HepG2 (cell line): ENCODE results near the gene CALML6. TPM values are rescaled to one million over a fixed set of nuclear protein-coding genes. Genes with fewer than 3 reads are reported as not detected.
A peak's percentile ranks its signal among the peaks of the same experiment; 100 is the strongest.

Experiments
- ATAC-seq: fragments of 200-7000 bp; cut with Tn5 transposase; 3 replicates; pipeline ENCODE4 v1.9.1; 2020; ENCODE audit warnings: mild to moderate bottlenecking, moderate library complexity
- BruUV-seq: library from RNA; stranded (reverse); fragments of 400-500 nt; replicated peaks from 2 replicates; lab custom pipeline; 2021; lab: Mats Ljungman, UMichigan
- CTCF ChIA-PET: fragments of 300-600 bp; formaldehyde crosslinking; extraction: SDS; loops from one replicate; lab custom pipeline; 2021; ENCODE audit warnings: low total read pairs, inconsistent platforms, low intra/inter-chr PET ratio; lab: Yijun Ruan, JAX
- POLR2A ChIA-PET: fragments of 350-600 bp; sonication (Branson Sonifier 250); formaldehyde crosslinking; loops from one replicate; lab custom pipeline; 2020; ENCODE audit warnings: antibody characterized with exemption, inconsistent platforms; lab: Yijun Ruan, JAX
- DNase-seq: peaks from one replicate; pipeline ENCODE4 v3.0.0-alpha.2; 2015; ENCODE audit warnings: low spot score
- FAIRE-seq: peaks from 3 replicates; lab custom pipeline; 2011; peaks lifted over from hg19 to GRCh38; lab: Jason Lieb, UNC
- H2AFZ ChIP-seq: one replicate; pipeline ENCODE4 v1.6.1; 2011; ENCODE audit warnings: low read length, inconsistent platforms
- H3K27ac ChIP-seq: fragments of 300-600 bp; 3 replicates; pipeline ENCODE4 v1.8.0; 2011; ENCODE audit warnings: mixed run types, mild to moderate bottlenecking, mixed read lengths, low read length, inconsistent platforms; ENCODE audit not compliant: insufficient read depth; ENCODE audit errors: extremely low read length
- H3K27me3 ChIP-seq, 2 experiments: fragments of 200-600 bp in 1 of 2; 2 replicates in 1 of 2; 3 replicates in 1 of 2; pipeline versions ENCODE4 v1.6.0 to v1.8.0; 2011; ENCODE audit warnings: low read length in 2 of 2, mild to moderate bottlenecking in 2 of 2, moderate library complexity in 2 of 2, inconsistent platforms in 1 of 2; ENCODE audit not compliant: insufficient read depth in 2 of 2, control insufficient read depth in 1 of 2
- H3K36me3 ChIP-seq, 2 experiments: fragments of 200-600 bp in 1 of 2; replicated peaks in 1 of 2; 2 replicates in 1 of 2; 3 replicates in 1 of 2; pipeline versions ENCODE4 v1.5.1 to v1.8.0; 2011; ENCODE audit warnings: low read length in 2 of 2, inconsistent platforms in 1 of 2; ENCODE audit not compliant: insufficient read depth in 2 of 2, control insufficient read depth in 1 of 2
- H3K4me1 ChIP-seq: 2 replicates; pipeline ENCODE4 v1.5.1; 2012; ENCODE audit warnings: low read length, inconsistent platforms; ENCODE audit not compliant: insufficient read depth
- H3K4me2 ChIP-seq: 2 replicates; pipeline ENCODE4 v1.6.0; 2011; ENCODE audit warnings: low read depth, low read length, inconsistent platforms
- H3K4me3 ChIP-seq, 3 experiments: fragments of 200-600 bp in 1 of 3; sonication (generic), shearing (Covaris generic) in 1 of 3; replicated peaks in 1 of 3; 2 replicates each; pipeline ENCODE4 v1.5.1; 2011 to 2016; ENCODE audit warnings: low read length in 3 of 3, inconsistent platforms in 2 of 3, low read depth in 2 of 3, mild to moderate bottlenecking in 2 of 3, control low read depth in 1 of 3, mixed read lengths in 1 of 3; ENCODE audit not compliant: insufficient read depth in 1 of 3
- H3K79me2 ChIP-seq: one replicate; pipeline ENCODE4 v1.6.1; 2011; ENCODE audit warnings: low read length, inconsistent platforms; ENCODE audit not compliant: insufficient read depth
- H3K9ac ChIP-seq: 2 replicates; pipeline ENCODE4 v1.6.0; 2011; ENCODE audit warnings: mild to moderate bottlenecking, low read depth, low read length, inconsistent platforms; ENCODE audit not compliant: insufficient read depth
- H3K9me3 ChIP-seq: 2 replicates; pipeline ENCODE4 v1.5.1; 2012; ENCODE audit warnings: mild to moderate bottlenecking, low read length
- H4K20me1 ChIP-seq: 2 replicates; pipeline ENCODE4 v1.6.0; 2011; ENCODE audit warnings: inconsistent platforms, mild to moderate bottlenecking, low read length, moderate library complexity; ENCODE audit not compliant: insufficient read depth
- AGO1 ChIP-seq: fragments of 200-400 bp; formaldehyde crosslinking; IDR thresholded peaks from 2 replicates; pipeline ENCODE4 v1.6.1; 2017; ENCODE audit warnings: mild to moderate bottlenecking, low read depth, low read length, moderate library complexity; ENCODE audit not compliant: poor library complexity, severe bottlenecking
- HES4 ChIP-seq: sonication (generic); formaldehyde crosslinking; IDR thresholded peaks from 2 replicates; pipeline ENCODE4 v1.9.0; 2021; ENCODE audit warnings: mild to moderate bottlenecking, missing genetic modification reagents, borderline replicate concordance
- HNRNPK ChIP-seq: fragments of 200-400 bp; formaldehyde crosslinking; IDR thresholded peaks from 2 replicates; pipeline ENCODE4 v1.6.1; 2018; ENCODE audit warnings: low read length, low read depth, moderate library complexity, mild to moderate bottlenecking; ENCODE audit not compliant: poor library complexity, severe bottlenecking
- KLF13 ChIP-seq: sonication (generic); formaldehyde crosslinking; IDR thresholded peaks from 2 replicates; pipeline ENCODE4 v1.4.0; 2020; ENCODE audit warnings: mild to moderate bottlenecking, missing genetic modification reagents
- RXRB ChIP-seq: IDR thresholded peaks from 2 replicates; pipeline ENCODE4 v1.6.1; 2016; ENCODE audit warnings: borderline replicate concordance, missing genetic modification reagents, missing compliant biosample characterization
- ZMYM2 ChIP-seq: sonication (generic); formaldehyde crosslinking; IDR thresholded peaks from 2 replicates; pipeline ENCODE4 v1.8.0; 2022; ENCODE audit warnings: mild to moderate bottlenecking, missing genetic modification reagents
- ZNF350 ChIP-seq: sonication (generic); formaldehyde crosslinking; IDR thresholded peaks from 2 replicates; pipeline ENCODE4 v1.4.0; 2020; ENCODE audit warnings: mild to moderate bottlenecking, low read depth, missing genetic modification reagents, borderline replicate concordance
- ZNF747 ChIP-seq: sonication (generic); formaldehyde crosslinking; IDR thresholded peaks from 2 replicates; pipeline ENCODE4 v1.8.1; 2023; ENCODE audit warnings: missing genetic modification reagents, mild to moderate bottlenecking, borderline replicate concordance
- WGBS: methylation state at CpG from one replicate; pipeline ENCODE4 v1.1.6; 2017; ENCODE audit warnings: low lambda C conversion rate; 5-methylcytosine and 5-hydroxymethylcytosine counted together
- in situ Hi-C: cut with HindIII; loops from 2 replicates; pipeline ENCODE4 v1.10.0; 2017; ENCODE audit warnings: low pct_unique_long_range_greater_than_20kb; ENCODE audit not compliant: extremely low pct_ligation_motif_present
- intact Hi-C: fragments of 100-400 bp; cut with micrococcal nuclease; formaldehyde crosslinking; loops from one replicate; pipeline ENCODE4 v1.10.0; 2022; ENCODE audit not compliant: unreplicated experiment
- polyA plus RNA-seq, 8 experiments: library from polyadenylated mRNA; depleted of rRNA in 3 of 8; stranded (reverse) in 7 of 8; unstranded in 1 of 8; fragments of >200 nt; fragmentation: Illumina TruSeq in 4 of 8; extraction: Trizol in 4 of 8; gene quantifications; 2 replicates each; pipeline versions ENCODE4 v1.2.1 to v1.2.3, GENCODE V29; 2011 to 2016; ENCODE audit warnings: low read depth in 4 of 8, missing spikeins in 1 of 8, mixed read lengths in 1 of 8; ENCODE audit not compliant: insufficient read depth in 1 of 8
- total RNA-seq, 5 experiments: library from RNA; depleted of rRNA; stranded (reverse); fragments of >200 nt; fragmentation: Illumina TruSeq; extraction: Trizol; gene quantifications; 2 replicates each; pipeline ENCODE4 v1.2.3, GENCODE V29; 2016; ENCODE audit warnings: low read depth in 1 of 5
- TF ChIP-seq, protein P1 (sequence below): sonication (generic); formaldehyde crosslinking; IDR thresholded peaks from 2 replicates; pipeline ENCODE4 v1.8.1; 2022; ENCODE audit warnings: low read depth, mild to moderate bottlenecking, missing genetic modification reagents
- TF ChIP-seq, protein P2 (sequence below): sonication (generic); formaldehyde crosslinking; IDR thresholded peaks from 2 replicates; pipeline ENCODE4 v1.4.0; 2020; ENCODE audit warnings: mild to moderate bottlenecking, missing genetic modification reagents

CALML6 gene
- total and polyA plus RNA-seq, 2 of the 13 experiments (the other 11 are each of a cell fraction or from before 2014, with no cell fraction given) = 0.11 to 0.12 TPM

DNA sequence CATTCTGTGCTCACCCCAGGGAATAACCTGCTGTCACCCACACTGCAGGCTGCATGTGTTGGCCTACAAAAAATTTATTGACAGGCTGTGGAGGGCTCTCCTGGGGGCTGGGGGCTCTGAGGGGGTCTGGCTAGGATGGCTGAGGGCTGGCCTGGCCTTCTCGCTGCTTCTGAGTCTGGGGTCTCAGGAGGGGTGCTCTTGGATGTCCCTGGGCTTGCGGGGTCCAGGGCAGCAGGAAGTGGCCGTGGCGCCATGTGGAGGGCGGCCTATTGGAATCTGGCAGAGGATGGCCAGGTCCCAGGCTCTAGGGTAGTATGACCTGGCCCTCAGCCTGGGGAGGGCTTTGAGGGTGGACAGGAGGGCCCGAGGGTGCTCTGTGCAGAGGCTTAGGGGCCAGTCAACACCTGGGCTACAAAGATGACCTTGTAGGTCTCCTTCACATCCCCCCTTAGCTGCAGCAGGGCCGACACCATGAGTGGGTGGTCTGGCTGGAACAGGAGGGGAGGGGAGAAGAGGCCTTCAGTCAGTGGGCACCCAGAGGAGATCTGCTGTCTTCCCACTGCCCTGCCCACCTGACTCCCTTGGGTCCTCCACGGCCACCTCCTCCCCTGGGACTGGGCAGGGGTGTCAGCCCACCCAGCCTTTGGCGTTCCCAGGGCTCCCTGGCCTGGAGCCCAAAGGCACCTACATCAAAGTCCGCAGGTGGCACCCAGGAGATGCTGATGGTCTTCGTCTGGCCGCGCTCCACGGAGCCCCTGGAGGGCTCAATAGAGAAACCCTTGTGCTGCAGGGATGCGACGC, 7.0 kb downstream of the CALML6 start:
- H3K4me1 ChIP-seq = peaks cover 75% of the 10 kb centered on the region
- no peaks in the 10 kb centered on the region for H3K9me3 ChIP-seq
- ChIA-PET CTCF (no interaction called here), POLR2A (interaction anchor here (1.6 to 3.3 kb wide), 3 partner anchors 14 to 20 kb away, joined by 9 to 55 read pairs (median 18); no protein-coding TSS in a partner anchor)
- H3K79me2 ChIP-seq = no peaks in the 10 kb centered on the region
- H3K4me3 ChIP-seq = peak overlapping the region in 2 of 3 experiments; percentile 60 to 73; a peak in 3 of 6 replicates
- TF ChIP-seq RXRB (CRISPR knock-in tag) (no peak), ZNF350 (no peak), AGO1 (peak; percentile 8), ZMYM2 (0 out of 2 replicates have a peak, but pooled peaks have one; percentile 10), KLF13 (CRISPR knock-in tag) (0 out of 2 replicates have a peak, but pooled peaks have one; percentile 25), ZNF747 (CRISPR knock-in tag) (0 out of 2 replicates have a peak, but pooled peaks have one; percentile 68), HES4 (0 out of 2 replicates have a peak, but pooled peaks have one; percentile 49), HNRNPK (no peak)
- TF ChIP-seq, protein P1, sequence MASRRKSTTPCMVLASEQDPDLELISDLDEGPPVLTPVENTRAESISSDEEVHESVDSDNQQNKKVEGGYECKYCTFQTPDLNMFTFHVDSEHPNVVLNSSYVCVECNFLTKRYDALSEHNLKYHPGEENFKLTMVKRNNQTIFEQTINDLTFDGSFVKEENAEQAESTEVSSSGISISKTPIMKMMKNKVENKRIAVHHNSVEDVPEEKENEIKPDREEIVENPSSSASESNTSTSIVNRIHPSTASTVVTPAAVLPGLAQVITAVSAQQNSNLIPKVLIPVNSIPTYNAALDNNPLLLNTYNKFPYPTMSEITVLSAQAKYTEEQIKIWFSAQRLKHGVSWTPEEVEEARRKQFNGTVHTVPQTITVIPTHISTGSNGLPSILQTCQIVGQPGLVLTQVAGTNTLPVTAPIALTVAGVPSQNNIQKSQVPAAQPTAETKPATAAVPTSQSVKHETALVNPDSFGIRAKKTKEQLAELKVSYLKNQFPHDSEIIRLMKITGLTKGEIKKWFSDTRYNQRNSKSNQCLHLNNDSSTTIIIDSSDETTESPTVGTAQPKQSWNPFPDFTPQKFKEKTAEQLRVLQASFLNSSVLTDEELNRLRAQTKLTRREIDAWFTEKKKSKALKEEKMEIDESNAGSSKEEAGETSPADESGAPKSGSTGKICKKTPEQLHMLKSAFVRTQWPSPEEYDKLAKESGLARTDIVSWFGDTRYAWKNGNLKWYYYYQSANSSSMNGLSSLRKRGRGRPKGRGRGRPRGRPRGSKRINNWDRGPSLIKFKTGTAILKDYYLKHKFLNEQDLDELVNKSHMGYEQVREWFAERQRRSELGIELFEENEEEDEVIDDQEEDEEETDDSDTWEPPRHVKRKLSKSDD (CRISPR knock-in tag) = peak; percentile 12; the same call in 1 of the 2 replicates
- TF ChIP-seq, protein P2, sequence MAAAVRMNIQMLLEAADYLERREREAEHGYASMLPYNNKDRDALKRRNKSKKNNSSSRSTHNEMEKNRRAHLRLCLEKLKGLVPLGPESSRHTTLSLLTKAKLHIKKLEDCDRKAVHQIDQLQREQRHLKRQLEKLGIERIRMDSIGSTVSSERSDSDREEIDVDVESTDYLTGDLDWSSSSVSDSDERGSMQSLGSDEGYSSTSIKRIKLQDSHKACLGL (CRISPR knock-in tag) = 0 out of 2 replicates have a peak, but pooled peaks have one; percentile 41
- no peaks in the 10 kb centered on the region for H4K20me1 ChIP-seq
- no peak for DNase-seq
- FAIRE-seq = no peak
- H3K4me2 ChIP-seq = peak overlapping the region; percentile 90
- BruUV-seq = no TSS peak
- intact Hi-C loops (no loop called here), in situ Hi-C loops (no loop called here)
- peaks cover 19 to 28% of the 10 kb centered on the region in 2 experiments; a peak in 4 of 5 replicates for H3K27me3 ChIP-seq
- WGBS = 80% methylated on average over 9 of the region's 16 CpGs
- H3K9ac ChIP-seq = peak overlapping the region; percentile 70
- H3K27ac ChIP-seq = peak overlapping the region; percentile 80
- H2AFZ ChIP-seq = no peak overlapping the region
- no peak for ATAC-seq
- no peaks in the 10 kb centered on the region for H3K36me3 ChIP-seq
